HG02588 (cell line): Measurements from ENCODE around the gene SPATS2L.

ENCODE experiments used
- ATAC-seq: cut with Tn5 transposase; IDR thresholded peaks from one replicate; pipeline ENCODE4 v1.9.1; 2021; ENCODE audit warnings: mild to moderate bottlenecking, moderate library complexity; ENCODE audit not compliant: unreplicated experiment

SPATS2L gene

GRCh38 chr2:200348897-200349563 is 42.5 kb downstream of the SPATS2L start:
- no peak for ATAC-seq

DNA sequence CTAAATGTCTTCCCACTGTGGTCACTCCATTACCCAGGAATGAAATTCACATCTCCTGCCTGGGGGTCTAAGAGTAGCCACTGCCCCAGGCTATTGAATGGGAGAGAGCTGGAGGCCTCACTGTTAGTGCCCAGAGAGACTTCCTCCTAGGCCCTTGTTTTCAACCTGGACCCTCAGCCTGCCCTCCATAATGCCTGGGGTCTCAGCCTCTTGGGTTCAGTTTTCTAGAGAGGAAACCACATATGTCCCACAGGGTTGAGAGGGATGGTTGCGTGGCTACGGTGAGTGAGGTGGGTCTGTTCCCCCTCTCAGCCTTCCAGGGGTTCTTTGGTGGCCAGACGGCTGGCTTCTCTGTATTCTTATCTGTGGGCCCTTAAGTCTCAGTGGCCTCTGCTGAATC is 43.4 kb downstream of the SPATS2L start:
- ATAC-seq, result no peak

DNA sequence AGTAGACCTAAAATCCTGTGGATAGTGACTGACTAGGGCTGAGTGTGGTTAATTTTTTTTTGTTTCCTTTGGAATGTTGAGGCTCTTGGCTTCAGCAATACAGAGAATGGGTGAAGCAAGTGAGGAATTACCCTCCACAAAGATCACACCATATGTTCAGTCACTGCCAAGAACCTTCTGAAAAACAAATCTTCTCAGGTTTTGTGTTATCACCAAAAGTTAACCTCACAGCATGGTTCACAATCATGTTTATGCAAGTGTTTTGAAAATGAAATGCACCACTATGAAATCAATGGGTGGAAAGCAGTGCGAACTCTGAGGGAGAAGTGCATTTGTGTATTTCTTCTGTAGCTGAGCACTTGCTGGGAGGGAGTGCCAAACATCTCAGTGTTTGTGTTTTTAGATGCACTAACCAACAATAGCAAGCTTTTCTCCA is 44.4 kb downstream of the SPATS2L start:
- no peak for ATAC-seq

GRCh38 chr2:200351815-200352214 is 45.3 kb downstream of the SPATS2L start:
- no peak for ATAC-seq

- ATAC-seq, result no peak
Observed at GRCh38 chr2:200352636-200353035, 46.1 kb downstream of the SPATS2L start.

GRCh38 chr2:200353120-200353519 is 46.6 kb downstream of the SPATS2L start:
- no peak for ATAC-seq

DNA sequence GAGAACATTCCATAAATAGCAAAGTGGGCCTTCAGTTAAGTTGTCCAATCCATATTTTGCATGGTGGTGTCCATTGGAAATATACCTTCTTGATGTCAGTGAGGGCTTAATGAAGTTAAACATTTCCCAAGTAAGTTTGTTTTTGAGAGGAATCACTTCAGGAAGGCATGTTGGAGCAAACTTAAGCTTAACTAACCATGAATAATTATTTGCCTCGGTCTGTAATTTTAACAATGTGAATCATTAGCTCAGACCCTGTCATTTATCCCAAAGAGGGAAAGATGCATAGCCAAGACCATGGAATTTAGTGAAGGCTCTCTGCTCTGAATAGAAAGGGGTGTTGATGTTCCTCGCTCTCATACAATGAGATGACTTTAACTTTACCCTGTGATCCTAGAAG is 47.4 kb downstream of the SPATS2L start:
- ATAC-seq, result no peak

DNA sequence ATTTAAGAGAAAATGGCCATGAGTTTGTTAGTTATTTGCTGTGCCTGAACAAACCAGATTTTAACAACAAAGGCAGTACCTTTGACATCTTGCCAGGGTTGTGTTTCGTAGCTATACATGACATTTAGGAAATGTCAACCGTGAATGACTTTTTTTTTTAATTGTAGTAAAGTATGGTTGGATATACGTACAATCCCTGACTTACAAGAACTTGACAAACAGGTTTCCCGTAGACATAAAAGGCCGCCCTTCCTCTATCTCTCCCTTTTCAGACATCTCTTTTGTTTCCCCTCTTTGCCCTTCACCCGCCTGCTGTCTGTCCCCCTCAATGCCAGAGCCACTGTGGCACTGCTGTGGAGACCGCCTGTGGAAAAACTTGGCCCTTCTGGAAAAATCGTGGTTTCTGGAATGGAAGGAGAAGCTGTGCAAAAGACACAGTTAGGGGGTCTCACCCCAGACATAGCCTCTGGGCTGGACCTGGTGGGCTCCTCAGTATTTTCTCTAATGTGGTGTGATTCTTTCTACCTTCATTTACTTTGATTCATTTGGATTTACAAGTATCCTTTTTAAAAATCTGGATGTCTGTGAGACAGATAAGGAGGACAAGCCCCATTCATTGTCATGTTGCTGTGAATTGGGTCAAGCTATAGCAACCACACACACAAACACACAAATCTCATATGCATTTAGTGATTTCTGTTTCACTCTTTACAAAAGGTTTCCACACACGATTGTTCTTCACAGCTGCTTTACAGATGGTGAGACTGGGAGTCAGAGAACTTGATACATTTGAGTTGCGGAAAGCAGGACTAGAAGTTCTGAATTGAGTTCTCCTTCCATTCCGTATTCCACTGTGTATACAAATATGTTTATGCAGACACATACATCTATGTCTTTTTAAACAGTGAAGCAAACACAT is 48.6 kb downstream of the SPATS2L start:
- ATAC-seq, result no peak

- ATAC-seq, result no peak
Observed at GRCh38 chr2:200356321-200356720, 49.8 kb downstream of the SPATS2L start.

- ATAC-seq, result no peak
Observed at GRCh38 chr2:200356857-200357384, 50.4 kb downstream of the SPATS2L start.

DNA sequence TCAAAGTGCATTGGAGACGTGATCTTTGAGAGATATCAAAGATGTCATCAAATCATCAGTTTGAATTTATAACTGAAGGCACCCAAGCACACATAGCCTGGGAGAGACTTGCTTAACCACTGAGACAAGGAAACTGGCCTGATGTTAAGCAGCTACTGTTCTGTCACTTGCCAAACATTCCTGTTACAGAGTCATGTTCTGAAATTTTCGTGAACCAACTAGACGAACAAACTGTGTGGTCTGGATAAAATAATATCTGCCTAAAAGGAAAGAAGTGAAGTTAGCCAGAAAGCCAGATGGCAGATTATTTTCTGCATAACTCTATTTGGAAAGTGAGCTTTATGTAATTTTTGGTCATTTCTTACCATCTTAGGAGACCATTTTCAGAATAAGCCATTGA is 51.4 kb downstream of the SPATS2L start:
- no peak for ATAC-seq

DNA sequence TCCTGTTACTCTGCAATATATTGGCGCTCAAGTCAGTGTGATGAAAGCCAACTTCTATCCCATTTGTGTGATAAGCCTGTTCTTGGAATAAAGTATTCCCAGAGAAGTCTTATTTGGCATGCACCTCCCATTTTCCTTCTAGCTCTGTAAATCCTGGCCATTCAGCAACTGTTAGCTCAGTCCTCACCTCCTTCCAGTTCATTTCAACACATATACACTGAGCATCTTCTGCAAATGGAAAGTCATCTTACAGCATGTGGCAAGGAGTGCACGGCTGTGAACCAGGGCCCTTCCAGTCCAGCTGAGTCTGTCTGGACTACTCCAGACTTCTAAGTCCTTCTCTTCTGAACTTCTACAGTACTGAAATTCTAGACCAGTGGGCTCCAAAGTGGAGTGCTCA is 53.1 kb downstream of the SPATS2L start:
- no peak for ATAC-seq

GRCh38 chr2:200360364-200360763 is 53.9 kb downstream of the SPATS2L start:
- ATAC-seq, result no peak

DNA sequence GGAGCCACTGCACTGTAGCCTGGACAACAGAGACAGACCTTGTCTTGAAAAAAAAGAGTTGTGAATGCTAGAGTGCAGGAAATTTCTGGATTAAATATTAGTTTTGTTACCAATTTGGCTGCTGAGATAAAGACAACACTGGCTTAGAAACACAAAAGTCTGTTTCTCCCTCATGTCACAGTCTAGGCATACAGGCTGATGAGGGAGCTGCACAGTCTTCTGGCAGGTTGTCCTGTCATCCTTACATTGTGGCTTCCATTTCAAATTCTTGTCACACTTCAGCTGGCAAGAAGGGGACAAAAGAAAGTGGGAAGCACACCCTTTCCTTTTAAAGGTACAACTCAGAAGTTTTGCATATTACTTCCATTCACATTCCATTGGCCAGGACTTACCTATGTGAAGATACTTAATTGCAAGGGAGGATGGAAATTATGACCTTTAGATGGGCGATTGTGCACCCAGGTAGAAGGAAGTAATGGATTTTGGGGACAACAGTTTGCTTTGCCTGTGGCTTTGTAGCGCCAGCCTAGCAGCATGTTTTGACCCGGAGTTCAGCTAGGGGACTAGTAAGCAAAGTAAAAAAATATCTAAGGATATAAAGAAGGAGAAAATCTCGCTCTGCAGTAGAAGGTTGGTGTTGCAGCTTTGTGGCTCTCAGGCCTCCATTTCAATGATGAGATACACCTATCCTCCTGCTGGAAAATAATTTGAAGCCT is 55.9 kb downstream of the SPATS2L start:
- no peak for ATAC-seq

GRCh38 chr2:200363279-200363678 is 56.8 kb downstream of the SPATS2L start:
- ATAC-seq, result no peak

DNA sequence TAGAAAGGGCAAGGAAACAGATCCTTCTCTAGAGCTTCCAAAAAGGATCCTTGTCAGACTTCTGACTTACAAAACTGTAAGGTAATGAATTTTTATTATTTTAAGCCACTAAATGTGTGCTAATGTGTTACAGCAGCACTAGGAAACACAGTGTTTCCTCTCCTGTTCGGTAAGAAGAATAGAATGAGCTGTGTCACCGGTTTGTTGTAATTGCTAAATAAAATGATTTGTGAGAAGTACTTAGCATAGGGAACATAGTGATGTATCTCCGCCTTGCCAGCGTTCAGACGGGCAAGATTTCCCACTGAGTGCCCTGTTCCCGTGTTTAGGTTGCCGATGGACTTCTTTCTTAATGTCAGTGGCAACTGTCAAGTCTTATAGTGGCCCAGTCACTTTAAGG is 57.6 kb downstream of the SPATS2L start:
- no peak for ATAC-seq

DNA sequence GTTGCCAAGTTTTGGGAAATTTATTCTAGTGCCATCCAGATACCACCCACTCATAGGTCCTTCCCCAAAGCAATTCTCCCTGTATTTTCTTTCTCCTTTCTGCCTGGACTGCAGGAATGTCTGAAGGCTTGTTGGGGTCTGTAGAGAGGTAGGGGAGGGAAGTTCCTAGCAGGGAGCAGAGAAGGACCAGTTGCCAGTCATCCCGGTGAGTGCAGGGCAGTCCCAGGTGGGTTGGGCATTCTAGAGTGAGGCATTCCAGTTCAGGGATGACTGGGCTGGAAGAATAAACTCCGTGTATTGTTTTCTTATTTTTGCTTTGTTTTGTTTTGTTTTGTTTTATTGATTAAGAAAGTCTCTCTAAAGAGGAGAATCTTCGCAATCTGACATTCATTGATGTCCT is 58.1 kb downstream of the SPATS2L start:
- ATAC-seq, result no peak

- ATAC-seq, result no peak
Observed at GRCh38 chr2:200365209-200365608, 58.7 kb downstream of the SPATS2L start.

- no peak for ATAC-seq
Observed at GRCh38 chr2:200367155-200367554, 60.7 kb downstream of the SPATS2L start.

DNA sequence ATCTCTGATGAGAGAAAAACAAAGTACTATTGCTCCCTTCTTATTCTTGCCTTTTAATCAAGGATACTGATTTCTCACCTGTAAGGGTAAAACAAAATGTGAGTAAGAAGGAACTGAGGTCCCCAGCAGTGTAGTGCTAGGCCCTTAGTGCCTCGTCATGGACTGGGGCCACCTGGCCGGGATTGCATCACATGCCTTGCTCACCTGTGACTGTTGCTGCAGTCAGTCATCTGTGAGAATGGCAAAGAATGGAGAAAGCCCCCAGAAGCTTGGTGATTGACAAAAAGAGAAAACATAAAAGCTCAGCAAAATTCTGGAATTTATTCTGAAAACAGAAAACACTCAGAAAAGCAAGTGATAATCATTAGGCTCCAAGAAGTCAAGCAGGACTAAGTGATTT is 63.4 kb downstream of the SPATS2L start:
- no peak for ATAC-seq

GRCh38 chr2:200373231-200373630 is 66.7 kb downstream of the SPATS2L start:
- ATAC-seq, result peak; percentile 33
